ENCODE measurements around the gene CD300E. TPM values are rescaled to one million over a fixed set of nuclear protein-coding genes. Genes with fewer than 3 reads are reported as not detected.

CD300E gene
- total RNA-seq, 1 donor from 2014 or later = not detected

DNA sequence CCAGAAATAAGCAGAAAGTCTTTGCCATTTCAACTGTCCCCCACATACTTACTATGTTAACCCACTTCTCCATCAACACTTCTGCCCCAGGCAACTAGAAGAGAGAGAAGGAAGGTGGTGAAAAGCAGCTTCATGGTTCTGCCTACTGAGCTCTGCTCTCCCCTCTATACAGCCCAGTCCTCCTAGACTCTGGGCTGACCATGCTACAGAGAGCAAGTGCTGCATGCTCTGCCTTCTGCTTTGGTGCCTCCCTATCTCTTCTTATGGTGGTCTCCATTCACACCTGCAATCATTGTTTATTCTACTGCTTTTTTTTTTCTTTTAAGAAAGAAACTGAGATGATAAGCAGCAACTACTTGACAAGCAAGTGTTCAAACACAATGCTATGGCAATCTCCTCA, 20.3 kb upstream of the CD300E start:
- H3K4me3 ChIP-seq (ENCODE audit: low read depth, low read length) = no peak overlapping the region
- DNase-seq (ENCODE audit: low read depth) = no peak
- no peak for TF ChIP-seq CTCF (conservative IDR thresholded peaks at IDR 0.05; ENCODE audit: low read depth, low read length)

GRCh38 chr17:74642995-74643394, 19.5 kb upstream of the CD300E start:
- H3K4me3 ChIP-seq (ENCODE audit: low read depth, low read length) = no peak overlapping the region
- TF ChIP-seq CTCF (conservative IDR thresholded peaks at IDR 0.05; ENCODE audit: low read depth, low read length) = no peak
- DNase-seq (ENCODE audit: low read depth) = no peak

GRCh38 chr17:74642556-74642955, 19.0 kb upstream of the CD300E start:
- TF ChIP-seq CTCF (conservative IDR thresholded peaks at IDR 0.05; ENCODE audit: low read depth, low read length) = no peak

DNA sequence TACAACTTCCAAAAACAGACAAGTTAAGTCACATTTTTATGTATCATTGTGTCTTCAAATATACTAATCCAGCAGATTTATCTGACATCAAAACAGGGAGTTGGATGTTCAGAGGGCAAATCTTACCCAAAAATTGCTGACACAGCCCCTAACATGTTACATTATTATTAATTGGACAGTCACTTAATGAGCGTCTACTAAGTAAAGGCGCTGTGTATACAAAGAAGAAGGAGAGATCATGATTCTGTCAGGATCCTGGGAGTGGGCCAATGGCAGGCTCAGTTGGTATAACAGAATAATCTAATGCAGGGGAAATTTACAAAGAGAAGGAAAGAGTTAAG, 18.4 kb upstream of the CD300E start:
- no peak for TF ChIP-seq CTCF (conservative IDR thresholded peaks at IDR 0.05; ENCODE audit: low read depth, low read length)
- DNase-seq (ENCODE audit: low read depth) = no peak

More at GRCh38 chr17:74642556-74642955, 19.0 kb upstream of the CD300E start:
- no peak for DNase-seq (ENCODE audit: low read depth)
- no peak overlapping the region for H3K4me3 ChIP-seq (ENCODE audit: low read depth, low read length)

DNA sequence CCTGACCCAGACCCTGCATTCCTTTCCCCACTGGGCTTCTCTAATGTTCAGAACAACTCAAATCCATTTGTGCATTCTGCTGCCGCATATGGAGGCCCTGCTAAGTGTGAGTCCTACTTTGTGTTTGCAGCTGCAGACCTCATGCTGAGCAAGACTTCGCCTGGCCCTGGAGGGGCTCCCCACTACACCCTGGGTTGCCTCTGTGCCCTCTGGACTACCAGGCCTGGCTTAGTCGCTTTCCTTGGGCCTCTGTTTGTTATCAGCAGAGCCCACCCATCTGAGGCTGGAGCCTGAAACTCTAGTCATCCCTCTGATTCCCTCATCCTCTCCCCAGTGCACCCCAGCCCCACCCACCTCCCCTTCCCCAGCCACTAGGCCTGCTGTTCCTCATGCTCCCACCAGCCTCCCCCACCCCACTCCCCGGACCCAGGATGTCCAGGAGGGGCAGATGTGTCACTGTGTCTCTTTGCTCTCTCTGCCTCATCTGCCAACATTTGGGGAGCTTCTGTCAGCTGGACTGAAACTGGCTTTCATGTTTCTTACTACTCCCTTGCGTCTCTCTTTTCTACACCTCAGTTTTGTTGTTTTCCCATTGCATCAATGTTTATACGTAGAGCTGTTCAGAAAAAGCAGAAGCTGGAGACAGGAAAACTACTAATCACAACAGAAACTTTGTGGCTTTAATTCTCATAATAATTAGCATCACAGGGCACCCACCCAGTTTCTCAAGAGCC, 17.9 kb upstream of the CD300E start:
- no peak overlapping the region for H3K4me3 ChIP-seq (ENCODE audit: low read depth, low read length)
- TF ChIP-seq CTCF (conservative IDR thresholded peaks at IDR 0.05; ENCODE audit: low read depth, low read length) = no peak
- no peak for DNase-seq (ENCODE audit: low read depth)

More for the DNA sequence above, 18.4 kb upstream of the CD300E start:
- no peak overlapping the region for H3K4me3 ChIP-seq (ENCODE audit: low read depth, low read length)

DNA sequence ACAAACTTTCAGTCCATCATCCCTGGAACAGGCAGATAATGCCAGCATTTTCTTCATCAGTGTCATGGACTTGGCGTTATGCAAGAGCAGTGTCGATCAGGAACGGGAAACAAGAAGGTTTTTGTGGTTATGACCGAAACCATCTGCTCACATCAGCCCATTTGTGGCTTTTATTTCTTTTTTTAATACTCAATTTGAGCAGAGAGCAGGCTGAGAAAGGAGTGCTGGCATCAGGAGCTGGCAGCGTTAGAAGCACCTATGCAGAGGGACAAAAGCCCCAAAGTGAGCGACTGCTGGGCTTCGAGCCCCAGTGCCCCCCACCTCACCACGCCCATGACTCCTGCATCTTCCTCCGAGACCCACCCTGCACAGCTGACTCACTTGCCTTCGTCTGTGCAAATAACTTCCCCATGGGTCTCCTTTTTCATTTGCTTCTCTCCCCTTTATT, 16.2 kb upstream of the CD300E start:
- no peak for DNase-seq (ENCODE audit: low read depth)
- no peak for TF ChIP-seq CTCF (conservative IDR thresholded peaks at IDR 0.05; ENCODE audit: low read depth, low read length)
- H3K4me3 ChIP-seq (ENCODE audit: low read depth, low read length) = no peak overlapping the region

DNA sequence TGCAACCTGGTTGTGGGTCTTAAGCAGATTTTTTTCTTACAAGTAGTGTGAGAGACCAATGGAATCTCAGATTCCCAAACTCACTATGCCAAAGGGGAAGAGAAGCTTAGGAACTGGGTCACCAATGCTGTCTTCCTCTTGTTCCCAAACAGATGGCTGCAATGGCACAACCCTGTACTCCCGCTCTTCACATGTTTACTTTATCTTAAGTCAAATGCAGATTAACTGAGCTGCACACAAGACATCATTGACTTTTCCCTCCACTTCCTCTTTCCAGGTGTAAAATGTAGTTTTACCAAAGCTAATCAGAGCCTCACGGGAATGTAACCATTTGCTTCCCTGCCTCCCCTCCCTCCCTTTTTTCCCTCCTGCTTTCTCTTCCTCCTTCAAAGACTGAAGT, 14.4 kb upstream of the CD300E start:
- no peak for DNase-seq (ENCODE audit: low read depth)
- no peak for TF ChIP-seq CTCF (conservative IDR thresholded peaks at IDR 0.05; ENCODE audit: low read depth, low read length)
- H3K4me3 ChIP-seq (ENCODE audit: low read depth, low read length) = no peak overlapping the region

Data from epithelial cell of proximal tubule (primary cell).